Sigmoid colon (tissue), 7 donors: ENCODE measurements around the gene SCN2A. TPM values are rescaled to one million over a fixed set of nuclear protein-coding genes. Genes with fewer than 3 reads are reported as not detected.

ENCODE experiments used
- DNase-seq: peaks from one replicate; pipeline ENCODE4 v3.0.0-alpha.2; 2019
- H3K27ac ChIP-seq, 4 donors: fragments of 200-600 bp; sonication (generic); one replicate each; pipeline ENCODE4 v1.5.1; 2016 to 2019; ENCODE audit warnings: mild to moderate bottlenecking in 1 of 4
- H3K27me3 ChIP-seq, 3 donors: fragments of 200-600 bp; sonication (generic); one replicate each; pipeline ENCODE4 v1.5.1; 2019; ENCODE audit warnings: mild to moderate bottlenecking in 1 of 3
- H3K36me3 ChIP-seq, 4 donors: fragments of 200-600 bp; sonication (generic); one replicate each; pipeline ENCODE4 v1.5.1; 2016 to 2019
- H3K4me1 ChIP-seq, 4 donors: fragments of 200-600 bp; sonication (generic); one replicate each; pipeline ENCODE4 v1.5.1; 2017 to 2019
- H3K4me3 ChIP-seq, 4 donors: fragments of 200-600 bp; sonication (generic); one replicate each; pipeline ENCODE4 v1.5.1; 2017 to 2019; ENCODE audit warnings: mild to moderate bottlenecking in 2 of 4, moderate library complexity in 1 of 4
- H3K9me3 ChIP-seq, 4 donors: fragments of 200-600 bp in 3 of 4; sonication (generic) in 3 of 4; one replicate each; pipeline versions ENCODE4 v1.5.1 to v1.6.1; 2013 to 2019
- POLR2A ChIP-seq, 2 donors: fragments of 450-650 bp; IDR thresholded peaks; one replicate each; pipeline ENCODE4 v1.6.1; 2016; ENCODE audit warnings: antibody characterized with exemption in 2 of 2, mild to moderate bottlenecking in 2 of 2, moderate library complexity in 2 of 2
- WGBS, 2 donors: extraction: QIAGEN DNeasy Blood & Tissue Kit; methylation state at CpG; one replicate each; pipeline ENCODE4 v1.1.7; 2013; 5-methylcytosine and 5-hydroxymethylcytosine counted together
- intact Hi-C: fragments of 100-400 bp; cut with DNase I; formaldehyde crosslinking; loops from one replicate; pipeline ENCODE4 v1.15.1; 2023
- polyA plus RNA-seq, 3 donors: library from polyadenylated mRNA; stranded (reverse); fragments of 200-250 nt; gene quantifications; one replicate each; pipeline ENCODE4 v1.2.3, GENCODE V29; 2013
- total RNA-seq, 4 donors: library from RNA; depleted of rRNA; stranded (reverse); fragments of >200 nt; gene quantifications; one replicate each; pipeline ENCODE4 v1.1.0, GENCODE V29; 2016
- donor health status: healthy with polysubstance abuse.
- donor health status: Bipolar disorder and iron deficiency.
- donor health status: healthy.

SCN2A gene
- total and polyA plus RNA-seq, 7 donors: under 0.01 to 1.1 (median 0.58) TPM; not detected in 1

DNA sequence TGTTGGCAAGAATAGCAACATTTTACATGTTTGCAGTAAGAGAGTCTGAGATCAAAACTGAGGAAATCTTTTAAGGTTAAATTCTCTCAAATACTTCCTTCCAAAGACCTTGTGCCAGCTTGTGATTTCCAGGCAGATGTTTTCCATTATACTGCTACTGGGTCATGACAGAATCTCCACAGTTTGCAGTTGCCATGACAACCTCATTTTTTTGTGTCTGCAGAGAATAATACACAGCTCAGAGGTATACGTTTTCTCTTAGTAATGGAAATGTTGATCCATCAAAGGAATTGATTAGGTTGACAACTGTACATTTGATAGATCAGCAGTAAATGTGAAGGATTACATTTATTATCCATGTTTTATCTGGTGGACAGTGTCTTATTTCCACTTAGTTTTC lies 201.2 kb downstream of the SCN2A start:
- no peaks in the 10 kb centered on the region for H3K27me3 ChIP-seq
- 14 to 29% methylated on average over 1 of the region's 1 CpG for WGBS, 2 donors
- H3K9me3 ChIP-seq: no peaks in the 10 kb centered on the region
- DNase-seq: no peak
- H3K36me3 ChIP-seq: no peaks in the 10 kb centered on the region
- no peak overlapping the region for H3K4me3 ChIP-seq
- H3K27ac ChIP-seq: no peak overlapping the region
- no peaks in the 10 kb centered on the region for H3K4me1 ChIP-seq
- intact Hi-C loops: no loop called here
- no peak for TF ChIP-seq POLR2A (IDR thresholded peaks at IDR 0.05)

Other genes starting within 250 kb of the SCN2A start
- 1 to 10 TPM; 2.0 to 4.3 (median 2.9) TPM for gene SCN3A, start 35.4 kb upstream of the SCN2A start, total RNA-seq
- gene SCN3A, start 35.4 kb upstream of the SCN2A start, polyA plus RNA-seq: under 1 TPM in 1 of 3 donors, not detected in 2; 0.87 TPM
- gene CSRNP3, start 230.3 kb downstream of the SCN2A start, total RNA-seq: 1 to 10 TPM; 3.9 to 6.6 (median 5.7) TPM
- gene CSRNP3, start 230.3 kb downstream of the SCN2A start, polyA plus RNA-seq: 1 to 10 TPM in 2 of 3 donors, under 1 TPM in 1; 0.96 to 2.5 (median 1.8) TPM